ENCODE measurements around the gene ZDHHC11.
"Not testable (repeated sequence)": the region's sequence is repeated elsewhere in the genome, so short reads cannot be mapped to it uniquely, and the experiment has no call there.

The ZDHHC11 gene

GRCh38 chr5:858726-859125 lies 7.9 kb upstream of the ZDHHC11 start:
- DNase-seq (ENCODE audit: low spot score), result no peak

- no peak for DNase-seq (ENCODE audit: low spot score)
These were observed 6.0 kb upstream of the ZDHHC11 start for GRCh38 chr5:856531-857425.

- no peak for DNase-seq (ENCODE audit: low spot score)
These were observed 5.2 kb upstream of the ZDHHC11 start for GRCh38 chr5:855771-856530.

GRCh38 chr5:854966-855743 lies 4.4 kb upstream of the ZDHHC11 start:
- no peak for DNase-seq (ENCODE audit: low spot score)

GRCh38 chr5:854217-854616 lies 3.4 kb upstream of the ZDHHC11 start:
- no peak for DNase-seq (ENCODE audit: low spot score)

GRCh38 chr5:853416-854090 lies 2.8 kb upstream of the ZDHHC11 start:
- DNase-seq (ENCODE audit: low spot score), result not testable (repeated sequence)

- no peak for DNase-seq (ENCODE audit: low spot score)
These were observed 1.9 kb upstream of the ZDHHC11 start for GRCh38 chr5:852431-853401.

GRCh38 chr5:852018-852417 lies 1.2 kb upstream of the ZDHHC11 start:
- no peak for DNase-seq (ENCODE audit: low spot score)

- no peak for DNase-seq (ENCODE audit: low spot score)
These were observed 767 bp upstream of the ZDHHC11 start for GRCh38 chr5:851553-851952.

GRCh38 chr5:851076-851475 lies 290 bp upstream of the ZDHHC11 start:
- DNase-seq (ENCODE audit: low spot score), result no peak

- DNase-seq (ENCODE audit: low spot score), result peak; percentile 13
These were observed 1.0 kb downstream of the ZDHHC11 start for GRCh38 chr5:849651-850301.

- DNase-seq (ENCODE audit: low spot score), result no peak
These were observed 2.1 kb downstream of the ZDHHC11 start for GRCh38 chr5:848671-849111.

GRCh38 chr5:847736-848135 lies 3.0 kb downstream of the ZDHHC11 start:
- not testable (repeated sequence) for DNase-seq (ENCODE audit: low spot score)

- DNase-seq (ENCODE audit: low spot score), result not testable (repeated sequence)
These were observed 3.6 kb downstream of the ZDHHC11 start for GRCh38 chr5:847212-847611.

GRCh38 chr5:846602-847091 lies 4.1 kb downstream of the ZDHHC11 start:
- DNase-seq (ENCODE audit: low spot score), result not testable (repeated sequence)

GRCh38 chr5:845676-846601 lies 4.8 kb downstream of the ZDHHC11 start:
- DNase-seq (ENCODE audit: low spot score), result not testable (repeated sequence)

- not testable (repeated sequence) for DNase-seq (ENCODE audit: low spot score)
These were observed 5.6 kb downstream of the ZDHHC11 start for GRCh38 chr5:845031-845675.

GRCh38 chr5:844426-844825 lies 6.4 kb downstream of the ZDHHC11 start:
- not testable (repeated sequence) for DNase-seq (ENCODE audit: low spot score)

All from iPS-NIHi11 (cell line).